HG02970 (cell line): ENCODE data around the gene CNTF.
"Not testable (repeated sequence)": the region's sequence is repeated elsewhere in the genome, so short reads cannot be mapped to it uniquely, and the experiment has no call there.

Source experiments
- ATAC-seq: cut with Tn5 transposase; IDR thresholded peaks from one replicate; pipeline ENCODE4 v1.9.1; 2021; ENCODE audit warnings: mild to moderate bottlenecking, moderate library complexity, moderate number of reproducible peaks; ENCODE audit not compliant: unreplicated experiment, low FRiP score

Gene CNTF, protein sequence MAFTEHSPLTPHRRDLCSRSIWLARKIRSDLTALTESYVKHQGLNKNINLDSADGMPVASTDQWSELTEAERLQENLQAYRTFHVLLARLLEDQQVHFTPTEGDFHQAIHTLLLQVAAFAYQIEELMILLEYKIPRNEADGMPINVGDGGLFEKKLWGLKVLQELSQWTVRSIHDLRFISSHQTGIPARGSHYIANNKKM

DNA sequence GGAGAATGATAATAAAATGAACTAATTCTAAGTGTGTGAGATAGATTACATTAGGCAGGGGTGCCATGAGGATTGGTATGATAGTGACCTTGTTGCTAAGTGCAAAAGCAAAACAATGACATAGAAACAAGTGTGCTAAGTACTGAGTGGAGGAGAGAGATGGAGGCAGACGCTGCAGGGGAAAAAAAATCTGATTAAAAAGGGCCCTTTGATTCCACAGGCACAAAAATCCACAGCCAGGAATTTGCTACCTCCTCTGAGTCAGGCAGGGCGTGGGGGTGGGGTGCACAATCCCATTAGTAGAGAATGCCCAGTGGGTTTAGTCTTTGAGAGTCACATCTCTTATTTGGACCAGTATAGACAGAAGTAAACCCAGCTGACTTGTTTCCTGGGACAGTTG lies at the start of gene CNTF:
Gene CNTF (plus strand): TSS at position 322 of the 400 bp plus-strand sequence. CDS start 88 bp downstream, outside the sequence.
- no peak for ATAC-seq

DNA sequence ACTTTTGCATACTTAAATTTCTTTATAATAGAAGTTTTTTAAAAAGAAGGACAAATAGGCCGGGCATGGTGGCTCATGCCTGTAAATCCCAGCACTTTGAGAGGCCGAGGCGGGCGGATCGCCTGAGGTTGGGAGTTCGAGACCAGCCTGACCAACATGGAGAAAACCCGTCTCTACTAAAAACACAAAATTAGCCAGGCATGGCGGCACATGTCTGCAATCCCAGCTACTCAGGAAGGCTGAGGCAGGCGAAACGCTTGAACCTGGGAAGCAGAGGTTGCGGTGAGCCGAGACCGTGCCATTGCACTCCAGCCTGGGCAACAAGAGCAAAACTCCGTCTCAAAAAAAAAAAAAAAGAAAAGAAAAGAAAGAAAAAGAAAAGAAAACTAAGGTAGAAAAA lies 49.6 kb upstream of the CNTF start:
- ATAC-seq: not testable (repeated sequence)

DNA sequence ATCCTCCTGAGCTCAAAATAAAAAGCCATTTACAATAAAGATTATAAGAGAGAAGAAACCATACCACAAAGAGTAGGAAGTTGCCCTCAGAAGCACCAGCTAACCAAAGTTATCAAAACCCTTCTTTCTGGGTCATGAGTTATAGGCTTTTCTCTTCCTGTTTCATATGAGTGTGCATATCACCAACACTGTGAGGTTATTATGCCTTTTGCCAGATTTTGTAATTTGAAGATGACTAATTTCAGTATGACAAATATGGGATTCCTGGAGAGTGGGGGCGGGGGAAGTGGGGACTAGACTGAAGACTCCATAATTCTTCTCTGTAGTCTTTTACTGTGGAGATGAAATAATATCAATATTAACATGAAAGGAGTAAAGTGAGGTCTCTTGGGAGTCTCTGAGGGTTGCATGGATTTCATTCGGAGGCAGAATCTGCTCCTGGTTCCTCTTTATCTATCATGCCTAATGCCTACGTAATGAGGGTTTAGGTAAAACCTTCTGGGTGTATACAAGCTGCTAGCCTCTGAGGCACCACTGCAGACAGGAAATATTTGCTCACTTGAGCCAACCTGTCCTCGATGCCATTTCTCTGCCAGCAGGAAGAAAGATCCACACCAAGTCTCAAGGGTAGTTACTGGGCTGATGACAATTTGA lies 48.9 kb upstream of the CNTF start:
- ATAC-seq: no peak

DNA sequence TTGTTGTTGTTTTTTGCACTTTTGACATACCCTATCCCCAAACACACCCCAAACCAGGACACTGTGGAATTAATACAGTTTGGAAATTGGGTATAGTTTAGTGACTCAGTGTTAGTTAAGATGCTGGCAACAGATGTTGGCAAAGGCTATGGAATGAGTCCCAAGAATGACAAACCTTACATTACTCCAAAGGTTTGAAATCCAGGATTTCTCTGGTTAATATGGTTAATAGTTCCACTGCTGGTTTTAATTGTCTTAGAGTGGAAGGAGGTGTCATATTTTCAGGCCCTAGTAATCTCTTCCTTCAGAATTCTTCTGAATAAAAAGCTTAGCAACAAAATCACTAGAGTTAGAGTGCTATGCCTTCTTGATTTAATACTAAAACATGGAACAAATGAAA lies 47.6 kb upstream of the CNTF start:
- no peak for ATAC-seq

DNA sequence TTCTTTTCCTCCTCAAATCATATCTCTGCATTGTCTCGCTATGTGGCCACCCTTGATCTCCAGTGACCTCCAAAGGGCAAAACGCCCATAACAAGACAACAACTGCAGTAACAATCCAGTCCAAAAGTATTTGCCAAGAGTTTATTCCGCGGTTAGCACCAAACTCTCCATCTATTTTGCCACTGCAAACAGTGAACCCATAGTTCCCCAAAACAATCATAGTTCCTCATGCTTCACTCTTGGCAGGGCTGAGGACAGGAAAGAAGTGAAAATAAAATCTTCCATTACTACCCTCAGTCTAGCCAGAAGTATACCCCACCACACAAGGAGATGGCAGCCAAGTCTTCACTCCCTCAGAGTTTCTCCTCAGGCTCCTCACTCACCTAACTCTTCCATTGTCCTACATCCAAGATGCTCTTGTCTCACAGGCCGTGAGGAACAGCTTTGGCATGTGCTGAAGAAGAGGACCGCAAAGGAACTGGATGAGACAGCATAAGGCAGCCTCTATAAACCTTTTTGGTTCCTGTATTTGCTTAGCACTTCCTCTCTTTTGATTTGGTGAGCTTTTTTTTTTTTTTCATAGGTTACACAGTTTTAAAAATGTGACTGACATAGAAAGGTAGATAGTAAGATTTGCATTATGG lies 47.0 kb upstream of the CNTF start, which contains the start of gene LPXN:
Gene LPXN (minus strand): TSS at position 480 of the 644 bp plus-strand sequence. CDS start 84 bp downstream, at position 396.
- no peak for ATAC-seq

DNA sequence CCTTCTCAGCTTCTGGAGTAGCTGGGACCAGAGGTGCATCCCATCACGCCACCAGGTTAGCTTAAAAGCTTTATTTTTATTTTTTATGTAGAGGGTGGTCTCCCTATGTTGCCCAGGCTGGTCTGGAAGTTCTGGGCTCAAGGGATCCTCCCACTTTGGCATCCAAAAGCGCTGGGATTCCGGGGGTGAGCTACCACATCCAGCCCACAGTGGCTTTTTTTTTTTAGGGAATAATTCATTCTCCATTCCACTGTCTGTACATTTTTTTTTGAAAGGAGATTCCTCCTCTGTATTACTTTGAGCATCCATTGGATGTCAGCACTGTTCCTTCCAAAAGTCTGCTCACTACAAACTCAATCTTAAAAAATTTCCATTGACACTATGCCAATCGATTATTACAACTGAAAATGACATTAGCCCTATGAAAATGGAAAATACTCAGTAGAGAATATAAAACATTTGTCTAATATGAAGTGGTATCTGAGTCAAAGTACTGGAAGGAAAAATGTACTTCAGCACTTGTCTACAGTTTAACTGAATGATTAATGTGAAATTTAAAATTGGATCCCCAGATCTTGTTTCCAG lies 45.5 kb upstream of the CNTF start:
- ATAC-seq: no peak

DNA sequence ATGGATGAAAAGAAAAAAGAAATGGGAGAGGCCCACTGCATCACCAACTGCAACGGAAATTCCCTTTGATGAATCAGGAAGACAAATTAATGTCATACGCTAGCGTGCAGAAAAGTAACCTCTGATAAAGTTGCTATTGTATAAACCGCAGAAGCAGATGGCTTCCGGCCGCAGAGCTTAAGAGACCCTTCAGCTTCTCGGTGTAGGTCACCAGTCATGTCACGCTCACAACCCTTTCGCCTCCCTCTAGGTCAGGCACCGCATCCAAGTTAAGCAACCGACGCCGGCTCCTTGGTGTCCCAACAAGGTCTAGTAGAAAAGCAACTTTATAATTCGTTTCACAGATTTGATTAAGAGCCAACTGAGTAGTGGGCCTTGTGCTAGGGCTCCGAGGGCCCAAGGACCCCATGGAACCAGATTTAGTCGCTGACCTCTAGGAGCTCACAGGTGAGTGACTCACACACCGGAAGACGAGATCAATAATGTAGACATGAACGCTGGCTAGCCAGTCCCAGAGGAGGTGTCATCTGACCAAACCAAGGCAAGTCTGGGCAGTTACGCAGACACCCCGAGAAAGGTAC lies 44.8 kb upstream of the CNTF start:
- peak; percentile 41 for ATAC-seq

DNA sequence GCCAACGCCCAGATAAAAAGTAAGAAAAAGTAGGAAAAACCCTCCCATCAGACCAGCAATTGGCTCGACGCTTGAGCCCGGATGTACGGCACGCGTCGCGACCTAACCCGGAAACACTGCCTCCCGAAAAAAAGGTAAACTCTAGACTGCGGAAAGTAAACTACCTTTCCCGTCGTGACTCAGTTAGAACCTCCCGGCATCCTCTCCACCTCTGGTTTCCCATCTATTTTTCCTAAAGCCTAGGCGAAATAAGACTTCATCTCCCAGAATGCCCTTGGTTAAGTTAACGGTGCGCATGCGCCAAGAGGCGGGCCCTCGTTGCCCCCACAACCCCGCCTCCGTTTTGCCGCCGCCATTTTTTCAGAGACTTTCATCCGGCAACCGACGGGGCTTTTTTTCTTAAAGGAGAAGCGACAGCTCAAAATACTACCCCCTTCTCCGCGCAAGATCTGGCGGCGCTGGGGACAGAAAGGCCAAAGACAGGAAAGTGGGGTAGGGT lies 44.3 kb upstream of the CNTF start:
- peak; percentile 33 for ATAC-seq

DNA sequence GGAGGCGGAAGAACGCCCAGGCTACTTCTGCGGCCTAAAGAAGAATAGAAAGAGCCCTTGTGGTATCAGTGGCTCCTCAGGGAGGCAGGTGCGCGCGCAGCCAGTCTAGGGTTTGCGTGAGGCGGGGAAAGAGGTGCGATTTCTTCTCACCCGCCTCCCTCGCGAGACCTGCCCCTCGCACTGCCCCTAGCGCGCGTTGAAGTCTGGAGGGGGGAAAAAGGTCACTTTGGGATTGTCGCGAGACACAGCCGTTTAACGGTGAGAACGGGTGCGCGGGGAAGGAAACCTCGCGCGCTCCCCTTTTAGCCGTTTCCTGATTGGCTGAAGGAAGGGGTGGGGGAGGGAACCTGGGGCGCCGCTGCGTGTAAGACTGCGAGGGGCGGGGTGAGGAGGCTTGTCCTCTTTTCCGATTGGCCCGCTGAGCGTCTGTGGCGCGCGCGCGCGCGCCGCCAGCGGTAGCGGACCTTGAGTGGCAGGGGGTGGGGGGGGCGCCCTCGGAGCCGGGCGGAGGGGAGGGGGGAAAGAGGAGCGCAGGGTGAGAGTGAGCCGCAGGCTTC lies 43.8 kb upstream of the CNTF start, which contains the start of gene ZFP91:
Gene ZFP91 (plus strand): TSS at position 429 of the 557 bp plus-strand sequence. CDS start 219 bp downstream, outside the sequence.
- ATAC-seq: peak; percentile 35

DNA sequence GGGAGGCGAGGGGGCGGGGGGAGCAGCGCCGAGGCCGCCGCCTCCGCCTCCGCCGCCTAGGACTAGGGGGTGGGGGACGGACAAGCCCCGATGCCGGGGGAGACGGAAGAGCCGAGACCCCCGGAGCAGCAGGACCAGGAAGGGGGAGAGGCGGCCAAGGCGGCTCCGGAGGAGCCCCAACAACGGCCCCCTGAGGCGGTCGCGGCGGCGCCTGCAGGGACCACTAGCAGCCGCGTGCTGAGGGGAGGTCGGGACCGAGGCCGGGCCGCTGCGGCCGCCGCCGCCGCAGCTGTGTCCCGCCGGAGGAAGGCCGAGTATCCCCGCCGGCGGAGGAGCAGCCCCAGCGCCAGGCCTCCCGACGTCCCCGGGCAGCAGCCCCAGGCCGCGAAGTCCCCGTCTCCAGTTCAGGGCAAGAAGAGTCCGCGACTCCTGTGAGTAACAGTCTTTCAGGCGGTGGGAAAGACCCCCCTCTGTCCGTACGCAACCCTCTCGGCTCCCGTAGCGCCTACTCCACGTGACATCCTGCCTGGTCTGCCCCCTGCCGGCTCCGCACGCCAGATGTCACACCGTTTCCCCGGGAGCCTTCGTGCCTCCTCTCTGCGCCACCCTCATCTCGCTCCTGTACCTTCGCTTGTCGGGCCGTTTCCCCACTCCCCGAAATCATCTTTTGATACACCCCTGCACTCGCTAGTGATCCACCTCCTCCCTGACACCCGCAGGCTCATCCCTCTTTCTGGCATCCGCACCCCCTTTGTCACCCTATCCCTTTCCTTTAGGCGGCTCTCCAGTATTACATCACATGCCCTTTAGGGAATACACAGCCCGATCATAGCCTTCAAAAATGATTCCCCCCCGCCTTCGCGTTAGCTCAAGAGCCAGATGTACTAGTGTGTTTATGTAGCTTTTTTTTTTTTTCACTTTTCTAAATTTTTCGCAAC lies 43.0 kb upstream of the CNTF start:
- ATAC-seq: peak; percentile 39

DNA sequence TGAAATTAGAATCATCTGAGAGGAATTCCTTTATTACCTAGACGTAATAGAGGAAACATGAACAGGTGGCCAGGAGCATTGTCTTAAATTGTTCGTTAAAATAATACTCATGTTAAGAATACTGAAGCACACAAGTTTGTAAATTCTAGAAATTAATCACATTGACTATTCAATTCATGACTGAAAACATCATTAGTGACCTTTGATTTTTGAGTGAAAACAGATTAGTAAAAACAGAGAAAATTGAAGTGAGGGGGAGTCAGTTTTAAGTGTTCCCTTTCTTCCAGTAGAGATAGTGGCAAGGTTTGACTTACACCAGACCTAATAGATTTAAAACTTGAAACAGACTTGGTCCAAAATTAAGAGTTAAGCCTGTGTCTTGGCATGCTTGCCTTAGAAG lies 42.2 kb upstream of the CNTF start:
- ATAC-seq: no peak

DNA sequence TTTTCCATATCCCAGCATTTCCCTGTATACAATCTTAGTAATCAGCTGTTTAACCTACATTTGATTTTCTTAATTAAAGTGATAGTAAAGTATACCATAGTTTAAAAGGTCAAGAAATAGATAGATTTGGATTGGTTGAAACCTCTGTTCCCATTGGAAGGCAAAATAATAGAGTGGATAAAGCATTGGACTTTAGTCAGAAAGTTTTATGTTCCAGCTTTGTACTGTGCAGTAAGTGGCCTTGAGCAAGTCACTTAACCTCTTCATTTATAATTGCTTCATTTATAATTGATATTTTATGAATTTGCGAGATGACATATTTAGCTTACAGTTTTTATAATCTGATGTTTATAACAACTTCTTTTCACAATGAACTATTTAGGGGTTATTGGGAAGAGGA lies 40.0 kb upstream of the CNTF start:
- ATAC-seq: no peak

DNA sequence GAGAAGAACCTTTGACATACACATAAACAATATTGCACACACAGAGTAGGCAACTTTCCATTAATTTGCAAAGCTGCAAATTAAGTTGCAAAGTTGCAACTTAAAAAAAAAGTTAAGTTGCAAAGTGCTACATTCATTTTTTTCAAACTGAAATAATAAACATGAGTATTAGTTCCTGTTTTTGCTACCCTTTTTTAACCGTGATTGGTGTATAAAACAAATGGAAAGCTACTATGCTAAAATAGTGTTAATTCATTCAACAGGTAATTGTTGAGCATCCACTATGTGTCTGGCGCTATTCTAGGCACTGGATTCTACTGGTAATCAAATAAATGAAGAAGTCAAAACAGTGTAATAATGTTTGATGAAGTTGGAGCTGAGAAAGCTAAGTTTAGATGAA lies 35.5 kb upstream of the CNTF start:
- no peak for ATAC-seq

DNA sequence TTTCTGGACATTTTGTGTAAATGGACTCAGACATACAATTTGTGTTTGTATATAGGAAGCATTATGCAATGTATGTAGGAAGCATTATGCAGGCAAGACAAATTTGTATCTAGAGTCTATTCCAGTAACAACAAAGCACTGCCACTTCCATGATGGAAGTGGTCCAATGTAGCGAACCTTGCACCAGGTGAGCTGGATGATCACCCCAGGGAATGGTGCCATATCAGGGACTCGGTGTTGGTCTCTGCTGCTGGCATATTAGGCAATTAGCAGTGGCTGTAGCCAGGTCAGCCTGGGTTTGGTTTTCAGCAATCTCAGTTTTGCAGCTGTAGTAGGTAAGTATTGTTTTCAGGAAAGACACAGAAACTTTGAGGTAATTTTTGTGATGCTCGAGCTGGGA lies 30.8 kb upstream of the CNTF start:
- no peak for ATAC-seq

DNA sequence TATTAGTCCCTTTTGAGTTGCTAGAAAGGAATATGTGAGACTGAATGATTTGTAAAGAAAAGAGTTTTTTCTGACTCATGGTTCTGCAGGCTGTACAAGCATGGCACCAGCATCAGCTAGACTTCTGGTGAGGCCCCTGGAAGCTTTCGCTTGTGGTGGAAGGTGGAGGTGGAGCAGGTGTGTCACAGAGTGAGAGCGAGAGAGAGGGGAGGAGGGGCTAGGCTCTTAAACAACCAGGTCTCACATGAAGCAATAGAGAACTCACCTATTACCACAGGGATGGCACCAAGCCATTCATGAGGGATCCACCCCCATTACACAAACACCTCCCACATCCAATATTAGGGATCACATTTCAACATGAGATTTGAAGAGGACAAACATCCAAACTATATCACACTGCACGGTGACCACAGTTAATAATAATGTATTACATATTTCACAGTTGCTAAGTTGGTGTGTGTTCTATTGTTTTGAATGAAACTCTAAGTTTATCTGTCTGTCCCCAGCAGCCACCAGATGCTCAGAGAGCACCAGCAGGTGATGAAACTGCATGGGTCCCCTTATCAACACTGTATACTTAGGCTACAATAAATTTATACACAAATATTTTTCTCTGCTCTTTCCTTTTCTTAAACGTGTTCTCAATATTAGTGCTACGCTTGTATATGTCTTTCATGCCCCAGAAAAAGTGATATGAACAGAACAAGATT lies 29.5 kb upstream of the CNTF start:
- ATAC-seq: no peak

DNA sequence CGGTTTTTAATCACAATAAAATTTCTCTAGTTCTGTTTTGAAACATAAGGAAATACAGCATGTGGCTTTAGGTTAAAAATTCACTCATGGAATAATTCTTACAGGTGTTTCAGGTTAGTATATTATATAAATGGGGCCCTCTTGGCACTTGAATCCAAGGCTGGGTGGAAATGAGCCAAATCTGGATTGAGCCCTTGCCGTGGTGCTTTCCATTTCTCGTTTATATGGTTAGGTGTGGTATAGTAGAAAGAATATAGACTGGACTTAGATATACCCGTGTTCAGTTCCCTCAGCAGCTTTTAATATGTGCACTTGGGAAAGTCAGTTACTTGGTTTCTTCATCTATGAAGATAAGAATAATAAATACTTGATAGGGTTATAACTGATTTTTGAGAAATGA lies 27.6 kb upstream of the CNTF start:
- ATAC-seq: no peak

DNA sequence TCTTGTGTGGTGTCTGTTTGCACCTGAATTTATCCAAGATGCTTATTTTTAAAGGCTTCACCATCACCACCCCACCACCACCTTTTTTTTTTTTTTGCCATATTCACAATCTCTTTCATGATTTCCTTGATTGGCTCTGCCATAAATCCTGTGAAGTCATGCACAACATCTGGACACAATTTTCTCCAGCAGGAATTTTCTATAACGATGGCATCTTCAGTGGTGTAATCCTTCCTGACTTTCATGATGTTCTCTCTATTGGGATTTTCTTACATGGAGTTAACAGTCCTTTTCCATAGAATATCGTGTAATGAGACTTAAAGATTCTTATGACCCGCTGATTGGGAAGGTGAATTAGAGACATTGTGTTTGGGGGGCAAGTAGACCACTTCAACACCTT lies 25.8 kb upstream of the CNTF start:
- ATAC-seq: no peak

DNA sequence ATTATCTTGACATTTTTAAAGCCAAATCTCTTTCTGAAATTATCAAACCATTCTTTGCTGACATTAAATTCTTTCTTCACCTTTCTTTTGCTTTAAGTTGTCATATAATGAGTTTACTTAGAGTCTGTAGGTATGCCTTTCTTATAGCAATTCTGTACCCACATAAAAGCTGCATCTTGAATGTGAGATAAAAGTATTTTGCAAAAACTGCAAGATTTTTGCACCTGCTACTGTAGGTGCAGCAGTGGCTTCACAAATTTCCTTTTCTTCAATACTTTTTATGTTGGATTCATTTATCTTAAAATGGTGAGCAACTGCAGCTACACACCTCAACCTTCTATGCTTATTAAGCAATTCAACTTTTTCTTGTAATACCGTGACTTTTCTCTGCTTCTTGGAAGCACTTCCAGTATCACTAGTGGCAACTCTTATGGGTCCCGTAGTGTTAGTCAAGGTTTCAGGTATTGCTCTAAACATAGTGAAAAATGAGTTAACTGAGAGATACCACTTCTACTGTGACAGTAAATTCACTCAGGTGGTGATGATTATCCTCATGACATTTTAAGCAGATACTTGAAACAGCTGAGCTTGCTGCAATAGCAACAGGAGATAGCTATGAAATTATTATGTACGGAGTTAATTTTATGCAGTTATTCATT lies 24.9 kb upstream of the CNTF start:
- ATAC-seq: no peak
